ENCODE measurements around the gene AFG1L.

GRCh38 chr6:108322728-108323127 is 27.9 kb downstream of the AFG1L start:
- TF ChIP-seq POLR2A (IDR thresholded peaks at IDR 0.05; ENCODE audit: low read depth, low read length) (no peak), POLR2AphosphoS5 (IDR thresholded peaks at IDR 0.05; ENCODE audit: low read depth, low read length) (no peak), TAF1 (IDR thresholded peaks at IDR 0.05; ENCODE audit: borderline replicate concordance, low read depth, low read length) (no peak)
